GM18526 (cell line): ENCODE results near the gene ANKRD6.

Source experiments
- POLR2A ChIP-seq: IDR thresholded peaks from 3 replicates; pipeline ENCODE4 v1.6.1; 2011; ENCODE audit not compliant: insufficient read length; ENCODE audit errors: extremely low read depth

ANKRD6 gene

GRCh38 chr6:89682991-89683390 lies 250.0 kb downstream of the ANKRD6 start:
- no peak for TF ChIP-seq POLR2A
